Duodenal mucosa (tissue), 2 donors: ENCODE data around the gene TSTD1.
A peak's percentile ranks its signal among the peaks of the same experiment; 100 is the strongest.

Experiments
- H3K27ac ChIP-seq: one replicate; pipeline ENCODE4 v1.7.0; 2013; ENCODE audit warnings: low read depth, low read length
- H3K27me3 ChIP-seq, 2 donors: one replicate each; pipeline ENCODE4 v1.7.0; 2013; ENCODE audit warnings: low read length in 2 of 2, control low read depth in 1 of 2; ENCODE audit not compliant: insufficient read depth in 2 of 2, control insufficient read depth in 1 of 2
- H3K36me3 ChIP-seq, 2 donors: one replicate each; pipeline ENCODE4 v1.7.0; 2013; ENCODE audit warnings: low read length in 2 of 2, control low read depth in 1 of 2; ENCODE audit not compliant: insufficient read depth in 2 of 2, control insufficient read depth in 1 of 2
- H3K4me1 ChIP-seq, 2 donors: one replicate each; pipeline ENCODE4 v1.7.0; 2013; ENCODE audit warnings: low read length in 2 of 2, control low read depth in 1 of 2; ENCODE audit not compliant: insufficient read depth in 2 of 2, control insufficient read depth in 1 of 2
- H3K4me3 ChIP-seq, 2 donors: one replicate each; pipeline ENCODE4 v1.7.0; 2013; ENCODE audit warnings: low read length in 2 of 2, low read depth in 1 of 2
- H3K9ac ChIP-seq, 2 donors: one replicate each; pipeline ENCODE4 v1.7.0; 2013; ENCODE audit warnings: low read length in 2 of 2, low read depth in 1 of 2
- H3K9me3 ChIP-seq, 2 donors: one replicate each; pipeline ENCODE4 v1.7.0; 2013; ENCODE audit warnings: low read length in 2 of 2, control low read depth in 1 of 2; ENCODE audit not compliant: control insufficient read depth in 1 of 2

Gene TSTD1

GRCh38 chr1:161012420-161012819 lies 26.3 kb downstream of the TSTD1 start:
- Histone ChIP-seq H3K36me3 (no peaks in the 10 kb centered on the region), H3K27ac (no peak overlapping the region), H3K9me3 (no peaks in the 10 kb centered on the region), H3K27me3 (no peaks in the 10 kb centered on the region), H3K4me1 (peaks cover 22 to 26% of the 10 kb centered on the region in 2 donors), H3K4me3 (no peak overlapping the region), H3K9ac (no peak overlapping the region)

- Histone ChIP-seq H3K4me3 (no peak overlapping the region), H3K9me3 (no peaks in the 10 kb centered on the region), H3K36me3 (no peaks in the 10 kb centered on the region), H3K4me1 (peaks cover 22 to 32% of the 10 kb centered on the region in 2 donors), H3K27ac (no peak overlapping the region), H3K27me3 (no peaks in the 10 kb centered on the region), H3K9ac (no peak overlapping the region)
Observed at GRCh38 chr1:161009602-161010211, 29.1 kb downstream of the TSTD1 start.

GRCh38 chr1:161008869-161009510 lies 29.8 kb downstream of the TSTD1 start:
- Histone ChIP-seq H3K4me3 (no peak overlapping the region), H3K27me3 (no peaks in the 10 kb centered on the region), H3K9me3 (no peaks in the 10 kb centered on the region), H3K9ac (no peak overlapping the region), H3K27ac (no peak overlapping the region), H3K4me1 (peaks cover 16 to 27% of the 10 kb centered on the region in 2 donors), H3K36me3 (no peaks in the 10 kb centered on the region)

- Histone ChIP-seq H3K36me3 (no peaks in the 10 kb centered on the region), H3K9me3 (no peaks in the 10 kb centered on the region), H3K9ac (no peak overlapping the region), H3K27ac (no peak overlapping the region), H3K4me3 (no peak overlapping the region), H3K27me3 (no peaks in the 10 kb centered on the region), H3K4me1 (peaks cover 5 to 18% of the 10 kb centered on the region in 2 donors)
Observed at GRCh38 chr1:161007369-161007768, 31.4 kb downstream of the TSTD1 start.

GRCh38 chr1:161006563-161006962 lies 32.2 kb downstream of the TSTD1 start:
- H3K4me3 ChIP-seq: no peak overlapping the region
- H3K9me3 ChIP-seq: no peaks in the 10 kb centered on the region
- no peaks in the 10 kb centered on the region for H3K36me3 ChIP-seq
- no peak overlapping the region for H3K9ac ChIP-seq
- peaks cover 3 to 19% of the 10 kb centered on the region in 2 donors for H3K4me1 ChIP-seq
- no peak overlapping the region for H3K27ac ChIP-seq
- no peaks in the 10 kb centered on the region for H3K27me3 ChIP-seq

- H3K27me3 ChIP-seq: no peaks in the 10 kb centered on the region
- peaks cover 22 to 35% of the 10 kb centered on the region in 2 donors for H3K36me3 ChIP-seq
- H3K27ac ChIP-seq: no peak overlapping the region
- H3K9me3 ChIP-seq: no peaks in the 10 kb centered on the region
- peaks cover 19 to 32% of the 10 kb centered on the region in 2 donors for H3K4me1 ChIP-seq
- no peak overlapping the region for H3K4me3 ChIP-seq
- peak overlapping the region in 1 of 2 donors; percentile 21 for H3K9ac ChIP-seq
Observed at GRCh38 chr1:161001525-161001924, 37.2 kb downstream of the TSTD1 start.

GRCh38 chr1:161000736-161001480 lies 37.9 kb downstream of the TSTD1 start:
- Histone ChIP-seq H3K9me3 (no peaks in the 10 kb centered on the region), H3K4me1 (peaks cover 19 to 27% of the 10 kb centered on the region in 2 donors), H3K9ac (peak overlapping the region in 1 of 2 donors; percentile 21), H3K27me3 (no peaks in the 10 kb centered on the region), H3K27ac (no peak overlapping the region), H3K4me3 (no peak overlapping the region), H3K36me3 (peaks cover 22 to 40% of the 10 kb centered on the region in 2 donors)

GRCh38 chr1:160999376-160999775 lies 39.4 kb downstream of the TSTD1 start:
- peaks cover 19 to 27% of the 10 kb centered on the region in 2 donors for H3K4me1 ChIP-seq
- H3K27ac ChIP-seq: no peak overlapping the region
- no peaks in the 10 kb centered on the region for H3K27me3 ChIP-seq
- H3K36me3 ChIP-seq: peaks cover 22 to 40% of the 10 kb centered on the region in 2 donors
- H3K4me3 ChIP-seq: no peak overlapping the region
- no peaks in the 10 kb centered on the region for H3K9me3 ChIP-seq
- no peak overlapping the region for H3K9ac ChIP-seq

- H3K36me3 ChIP-seq: peaks cover 22 to 40% of the 10 kb centered on the region in 2 donors
- peak overlapping the region in 1 of 2 donors; percentile 3 for H3K9ac ChIP-seq
- H3K4me1 ChIP-seq: peaks cover 19 to 26% of the 10 kb centered on the region in 2 donors
Observed at GRCh38 chr1:160997323-160998038, 41.3 kb downstream of the TSTD1 start.

More at GRCh38 chr1:160997323-160998038, 41.3 kb downstream of the TSTD1 start:
- Histone ChIP-seq H3K9me3 (no peaks in the 10 kb centered on the region), H3K27me3 (no peaks in the 10 kb centered on the region), H3K4me3 (no peak overlapping the region), H3K27ac (no peak overlapping the region)
